ENCODE measurements around the gene EPGN.

DNA sequence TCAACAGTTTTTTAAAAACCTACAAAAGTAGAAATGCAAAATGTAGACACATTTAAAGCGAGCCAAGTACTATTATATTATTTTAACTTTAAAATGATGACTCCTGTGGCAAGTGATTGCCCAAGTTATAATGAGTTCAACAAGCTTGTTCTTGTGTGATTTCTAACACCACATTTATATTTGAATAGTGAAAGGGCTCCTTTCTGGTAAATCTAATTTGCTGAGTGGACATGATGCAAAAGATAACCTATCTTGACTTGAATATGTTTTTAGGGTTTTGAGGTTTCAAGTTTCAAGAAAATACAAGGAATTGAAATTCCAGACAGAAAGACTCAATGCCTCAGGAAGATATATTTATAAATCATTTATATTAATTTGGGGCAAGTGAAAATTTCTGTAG is 1.1 kb upstream of the EPGN start:
- no peak for TF ChIP-seq CTCF (IDR thresholded peaks at IDR 0.05; ENCODE audit: poor library complexity, severe bottlenecking)
- no peak for TF ChIP-seq SMC3 (conservative IDR thresholded peaks at IDR 0.05; ENCODE audit: poor library complexity)
- no peak for TF ChIP-seq RAD21 (conservative IDR thresholded peaks at IDR 0.05)

All from neural cell (in vitro differentiated cells).